ENCODE results near the gene CHRD. TPM values are rescaled to one million over a fixed set of nuclear protein-coding genes. Genes with fewer than 3 reads are reported as not detected.
A peak's percentile ranks its signal among the peaks of the same experiment; 100 is the strongest.
"Not testable (repeated sequence)": the region's sequence is repeated elsewhere in the genome, so short reads cannot be mapped to it uniquely, and the experiment has no call there.

CHRD gene
- polyA plus RNA-seq, 12 donors: 14.6 to 38.9 (median 18.3) TPM; not detected in 1

- no peak for DNase-seq
Measured at GRCh38 chr3:184414418-184415202, 34.8 kb downstream of the CHRD start.

GRCh38 chr3:184415203-184415490 is 35.3 kb downstream of the CHRD start:
- no peak for DNase-seq

DNA sequence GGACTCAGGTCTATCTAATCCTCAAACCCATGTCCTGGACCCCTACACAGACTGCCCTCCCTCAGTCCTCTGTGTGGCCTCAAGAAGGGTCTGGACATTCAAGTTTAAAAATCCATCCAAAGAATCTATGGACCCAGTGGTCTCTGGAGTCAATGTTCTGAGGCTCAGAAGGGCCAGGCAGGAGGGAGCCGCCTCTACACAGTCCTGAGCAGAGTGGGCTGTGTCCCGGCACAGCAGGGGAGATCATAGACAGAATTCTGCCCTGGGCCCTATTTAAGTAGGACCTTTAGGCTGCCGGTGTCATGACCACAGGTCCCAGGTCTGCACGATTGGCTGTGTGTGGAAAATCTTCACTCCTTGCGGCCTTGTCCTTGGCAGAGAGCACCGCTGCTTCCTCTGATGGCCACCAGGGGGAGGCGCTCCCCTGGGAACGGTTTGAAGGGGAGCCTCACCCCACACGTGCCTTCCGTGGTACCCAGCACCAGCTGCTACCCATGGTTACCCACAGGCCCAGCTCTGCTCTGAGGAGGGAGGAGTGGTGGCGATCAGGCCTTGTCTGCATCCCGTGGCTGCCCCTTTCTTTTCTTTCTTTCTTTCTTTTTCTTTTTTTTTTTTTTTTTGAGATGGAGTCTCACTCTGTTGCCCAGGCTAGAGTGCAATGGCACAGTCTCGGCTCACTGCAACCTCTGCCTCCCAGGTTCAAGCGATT is 37.9 kb downstream of the CHRD start:
- DNase-seq: peak; percentile 43

DNA sequence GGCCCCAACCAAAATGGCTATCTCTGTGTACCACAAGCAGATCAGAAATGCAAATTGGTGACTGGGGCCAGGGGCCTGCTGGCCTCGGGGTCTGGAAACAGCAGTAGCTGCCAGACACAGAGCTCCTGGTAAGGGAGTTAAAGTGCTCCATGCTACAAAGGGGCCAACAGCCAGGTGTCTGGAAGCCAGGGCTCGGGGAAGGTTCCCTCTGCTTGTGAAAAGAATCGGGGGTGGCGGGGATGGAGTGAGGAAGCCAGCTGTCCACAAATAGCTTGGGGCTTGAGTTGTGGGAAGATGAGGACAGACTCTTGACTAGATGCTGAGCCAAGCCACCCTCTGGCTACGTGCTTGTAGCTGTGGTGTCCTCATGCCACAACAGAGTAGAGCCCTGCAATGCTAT is 39.3 kb downstream of the CHRD start:
- DNase-seq: no peak

DNA sequence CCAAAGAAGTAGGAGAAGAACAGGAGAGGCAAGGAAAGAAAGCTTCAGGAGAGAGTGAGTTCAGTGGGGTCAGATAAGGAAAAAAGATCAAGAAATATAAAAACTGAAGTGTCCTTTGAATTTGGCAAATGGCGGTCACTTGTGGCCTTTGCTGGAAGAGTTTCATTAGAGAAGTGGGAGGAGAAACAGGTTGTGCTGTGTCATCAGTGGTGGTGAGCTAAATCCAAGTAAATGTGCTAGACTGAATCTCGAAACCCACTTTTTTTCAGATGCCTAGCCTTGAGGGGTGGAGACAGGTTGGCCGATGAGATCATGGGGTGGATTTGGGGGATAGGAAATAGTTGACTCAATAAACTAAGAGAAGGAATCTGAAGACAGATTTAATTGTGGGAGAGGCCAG is 43.7 kb downstream of the CHRD start:
- DNase-seq: no peak

DNA sequence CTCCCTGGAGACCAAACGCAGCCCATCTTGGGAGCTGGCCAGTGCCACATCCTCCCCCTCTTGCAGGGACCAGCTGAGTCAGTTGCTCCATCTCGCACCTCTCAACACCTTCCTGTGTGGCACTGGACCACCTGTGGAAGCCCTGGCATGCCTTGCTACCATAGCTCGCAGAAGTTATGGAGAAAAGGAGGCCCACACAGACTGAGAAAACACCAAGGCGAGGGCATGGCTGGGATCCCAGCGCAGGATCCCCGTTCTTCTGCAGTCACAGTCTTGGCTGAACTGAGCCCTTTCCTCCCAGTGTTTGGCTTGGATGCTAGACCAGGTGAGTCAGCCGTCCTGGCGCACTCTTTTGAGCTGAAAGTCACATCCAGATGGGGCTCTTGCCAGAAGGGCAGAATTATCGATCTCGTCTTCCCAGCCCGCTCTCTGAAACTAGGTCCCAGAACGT is 46.9 kb downstream of the CHRD start:
- no peak for DNase-seq

DNA sequence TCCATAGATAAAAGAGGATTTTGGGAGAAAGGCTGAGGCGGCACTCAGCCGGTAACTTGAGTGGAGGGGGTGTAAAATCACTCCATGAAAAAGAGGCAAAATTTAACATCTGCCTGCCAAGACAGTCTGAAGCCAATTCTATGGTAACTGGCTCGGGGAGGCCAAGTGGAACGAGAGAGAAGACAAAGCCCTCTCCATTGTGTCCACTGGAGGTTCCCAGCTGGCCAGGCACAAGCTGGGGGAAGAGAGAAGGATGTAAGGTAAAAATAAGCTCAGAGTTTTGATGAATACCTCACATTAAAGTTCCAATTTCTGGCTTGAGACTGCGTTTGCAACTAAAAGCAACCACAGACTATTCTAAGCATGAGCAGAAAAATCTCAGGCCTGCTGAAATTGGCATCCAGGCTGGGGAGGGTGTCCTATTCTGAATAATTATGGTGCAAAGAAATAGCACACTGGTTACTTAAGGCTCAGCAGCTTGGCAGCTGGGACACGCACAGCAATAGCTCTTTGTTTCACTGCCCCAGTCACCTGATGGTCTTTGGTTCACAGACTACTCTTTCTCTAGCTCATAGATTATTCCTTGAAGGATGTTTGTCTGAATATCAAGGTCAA is 48.8 kb downstream of the CHRD start:
- no peak for DNase-seq

DNA sequence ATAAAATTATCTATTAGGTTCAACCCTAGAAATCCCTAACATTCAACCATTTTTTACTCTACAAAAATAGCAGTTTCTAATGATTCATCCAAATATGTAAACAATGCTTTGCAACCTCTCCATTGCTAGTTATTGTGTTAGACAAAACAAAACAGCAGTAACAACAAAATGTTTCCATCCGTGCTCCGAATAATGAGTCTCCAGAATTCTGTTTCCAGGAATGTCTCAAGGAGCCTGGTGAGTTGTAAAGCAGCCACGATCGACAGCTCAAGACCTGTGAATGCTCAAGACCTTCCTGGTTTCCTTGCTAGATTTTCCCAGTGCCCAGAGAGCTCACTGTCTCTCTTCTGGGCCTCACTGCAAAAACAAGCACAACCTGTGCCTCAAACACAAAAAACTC is 49.9 kb downstream of the CHRD start:
- no peak for DNase-seq

GRCh38 chr3:184430940-184431339 is 51.1 kb downstream of the CHRD start:
- no peak for DNase-seq

DNA sequence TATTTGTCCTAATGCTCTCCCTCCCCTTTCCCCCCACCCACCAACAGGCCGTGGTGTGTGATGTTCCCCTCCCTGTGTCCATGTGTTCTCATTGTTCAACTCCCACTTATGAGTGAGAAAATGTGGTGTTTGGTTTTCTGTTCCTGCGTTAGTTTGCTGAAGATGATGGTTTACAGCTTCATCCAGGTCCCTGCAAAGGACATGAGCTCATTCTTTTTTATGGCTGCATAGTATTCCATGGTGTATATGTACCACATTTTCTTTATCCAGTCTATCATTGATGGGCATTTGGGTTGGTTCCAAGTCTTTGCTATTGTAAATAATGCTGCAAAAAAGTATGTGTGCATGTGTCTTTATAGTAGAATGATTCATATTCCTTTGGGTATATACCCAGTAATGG is 53.3 kb downstream of the CHRD start:
- DNase-seq: not testable (repeated sequence)

- no peak for DNase-seq
Measured at GRCh38 chr3:184439096-184439495, 59.2 kb downstream of the CHRD start.

Other genes with a start within 250 kb of the CHRD start
- 10 to 100 TPM in 11 of 12 donors, not detected in 1; 32.5 to 47.9 (median 36.3) TPM for gene EIF2B5, start 244.7 kb upstream of the CHRD start, polyA plus RNA-seq (ENCODE audit: insufficient read length in 12 of 12)
- gene DVL3, start 224.7 kb upstream of the CHRD start, polyA plus RNA-seq (ENCODE audit: insufficient read length in 12 of 12): 100 to 1,000 TPM in 1 of 12 donors, 10 to 100 TPM in 10, not detected in 1; 65.3 to 104 (median 83.6) TPM
- gene AP2M1, start 205.2 kb upstream of the CHRD start, polyA plus RNA-seq (ENCODE audit: insufficient read length in 12 of 12): 100 to 1,000 TPM in 11 of 12 donors, not detected in 1; 170 to 233 (median 199) TPM
- 10 to 100 TPM in 11 of 12 donors, not detected in 1; 35.8 to 55.4 (median 43.2) TPM for gene ABCF3, start 193.9 kb upstream of the CHRD start, polyA plus RNA-seq (ENCODE audit: insufficient read length in 12 of 12)
- gene VWA5B2, start 150.5 kb upstream of the CHRD start, polyA plus RNA-seq (ENCODE audit: insufficient read length in 12 of 12): 1 to 10 TPM in 1 of 12 donors, under 1 TPM in 10, not detected in 1; 0.18 to 3.1 (median 0.43) TPM
- 10 to 100 TPM in 11 of 12 donors, not detected in 1; 19.4 to 37.9 (median 22.4) TPM for gene ALG3, start 131.1 kb upstream of the CHRD start, polyA plus RNA-seq (ENCODE audit: insufficient read length in 12 of 12)
- gene EEF1AKMT4, start 130.4 kb upstream of the CHRD start, polyA plus RNA-seq (ENCODE audit: insufficient read length in 12 of 12): 1 to 10 TPM in 9 of 12 donors, under 1 TPM in 1, not detected in 2; 0.84 to 2.5 (median 1.4) TPM
- gene CAMK2N2, start 118.5 kb upstream of the CHRD start, polyA plus RNA-seq (ENCODE audit: insufficient read length in 12 of 12): under 1 TPM in 4 of 12 donors, not detected in 8; 0.12 to 0.34 (median 0.15) TPM
- under 1 TPM in 1 of 12 donors, not detected in 11; 0.43 TPM for gene ECE2, start 104.0 kb upstream of the CHRD start, polyA plus RNA-seq (ENCODE audit: insufficient read length in 12 of 12)
- gene PSMD2, start 80.8 kb upstream of the CHRD start, polyA plus RNA-seq (ENCODE audit: insufficient read length in 12 of 12): 100 to 1,000 TPM in 11 of 12 donors, not detected in 1; 144 to 202 (median 165) TPM
- 100 to 1,000 TPM in 11 of 12 donors, not detected in 1; 140 to 297 (median 177) TPM for gene EIF4G1, start 65.4 kb upstream of the CHRD start, polyA plus RNA-seq (ENCODE audit: insufficient read length in 12 of 12)
- 10 to 100 TPM in 6 of 12 donors, 1 to 10 TPM in 5, not detected in 1; 9.3 to 12.9 (median 10.5) TPM for gene FAM131A, start 42.5 kb upstream of the CHRD start, polyA plus RNA-seq (ENCODE audit: insufficient read length in 12 of 12)
- 10 to 100 TPM in 1 of 12 donors, 1 to 10 TPM in 10, not detected in 1; 1.9 to 13.6 (median 3.6) TPM for gene CLCN2, start 18.4 kb upstream of the CHRD start, polyA plus RNA-seq (ENCODE audit: insufficient read length in 12 of 12)
- gene POLR2H, start 18.3 kb upstream of the CHRD start, polyA plus RNA-seq (ENCODE audit: insufficient read length in 12 of 12): 10 to 100 TPM in 11 of 12 donors, not detected in 1; 35.9 to 64.8 (median 44.4) TPM
- gene THPO, start 1.8 kb upstream of the CHRD start, polyA plus RNA-seq (ENCODE audit: insufficient read length in 12 of 12): 1 to 10 TPM in 10 of 12 donors, not detected in 2; 1.5 to 2.2 (median 2.0) TPM
- 10 to 100 TPM in 11 of 12 donors, not detected in 1; 23.8 to 49.1 (median 35.9) TPM for gene EPHB3, start 181.7 kb downstream of the CHRD start, polyA plus RNA-seq (ENCODE audit: insufficient read length in 12 of 12)

Measured in muscle of arm (tissue), 12 donors.